ENCODE measurements around the gene MYRFL.

The MYRFL gene

DNA sequence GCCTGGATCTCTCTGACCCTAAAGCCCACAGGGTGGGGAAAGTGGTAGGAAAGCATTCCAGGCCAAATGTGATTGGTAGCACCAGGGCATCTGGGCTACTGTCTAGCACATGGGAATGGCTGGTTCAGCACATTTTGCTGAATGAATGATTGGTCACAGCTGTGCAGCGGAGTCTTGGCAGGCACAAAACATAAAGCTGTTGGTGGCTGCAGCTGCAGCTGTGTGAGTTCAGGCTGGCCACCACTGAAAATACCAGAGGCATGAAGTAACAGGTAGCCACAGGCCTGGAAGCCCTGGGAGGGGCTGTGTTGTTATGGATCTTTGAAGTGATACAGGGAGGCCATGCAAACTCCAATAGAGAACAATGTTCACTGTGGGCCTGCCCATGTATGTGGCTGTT is 72.7 kb downstream of the MYRFL start:
- no peak for DNase-seq (ENCODE audit: low spot score)

DNA sequence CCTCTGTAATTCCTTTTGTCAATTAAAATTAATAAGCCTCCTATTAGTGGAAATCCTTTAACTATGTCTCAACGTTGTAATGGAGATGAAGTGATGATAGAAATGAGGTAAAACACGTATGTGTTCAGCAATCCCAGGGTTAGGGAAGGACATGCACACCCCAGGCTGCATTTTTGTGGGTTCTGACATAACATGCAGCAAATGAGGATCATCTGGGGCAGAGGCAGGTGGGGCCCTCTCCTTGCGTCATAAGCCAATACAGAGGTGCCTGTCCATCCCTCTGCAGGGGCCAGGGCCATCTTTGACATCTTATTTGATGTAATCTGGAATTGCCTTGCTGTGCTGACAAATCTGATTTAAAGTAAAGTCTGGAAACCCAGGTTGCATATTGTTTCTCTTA is 73.2 kb downstream of the MYRFL start:
- DNase-seq (ENCODE audit: low spot score), result no peak

- peak; percentile 43 for DNase-seq (ENCODE audit: low spot score)
Measured at GRCh38 chr12:69900720-69901131, 75.7 kb downstream of the MYRFL start.

GRCh38 chr12:69901221-69901905 is 76.3 kb downstream of the MYRFL start:
- no peak for DNase-seq (ENCODE audit: low spot score)

GRCh38 chr12:69903548-69903947 is 78.5 kb downstream of the MYRFL start:
- DNase-seq (ENCODE audit: low spot score), result no peak

GRCh38 chr12:69904777-69905176 is 79.8 kb downstream of the MYRFL start:
- no peak for DNase-seq (ENCODE audit: low spot score)

- no peak for DNase-seq (ENCODE audit: low spot score)
Measured at GRCh38 chr12:69905801-69906200, 80.8 kb downstream of the MYRFL start.

- no peak for DNase-seq (ENCODE audit: low spot score)
Measured at GRCh38 chr12:69906411-69907216, 81.6 kb downstream of the MYRFL start.

DNA sequence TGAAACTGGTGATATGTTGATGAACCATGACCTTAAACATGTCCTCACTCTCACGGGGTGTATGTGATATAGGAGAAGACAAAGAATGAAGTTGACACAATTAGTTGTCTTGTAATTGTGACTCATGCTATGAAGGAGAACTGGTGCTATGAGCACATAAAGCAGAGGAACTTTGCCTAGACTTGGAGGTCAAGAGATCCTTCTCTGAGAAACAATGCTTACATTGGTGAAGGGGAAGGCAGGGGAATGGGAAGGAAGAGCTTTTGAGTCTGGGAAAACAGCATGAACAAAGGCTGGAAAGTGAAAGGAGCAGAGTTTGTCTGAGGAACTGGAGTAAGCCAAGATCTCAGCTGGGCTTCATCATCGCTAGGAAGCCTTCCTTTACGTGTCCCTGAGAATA is 83.2 kb downstream of the MYRFL start:
- DNase-seq (ENCODE audit: low spot score), result no peak

DNA sequence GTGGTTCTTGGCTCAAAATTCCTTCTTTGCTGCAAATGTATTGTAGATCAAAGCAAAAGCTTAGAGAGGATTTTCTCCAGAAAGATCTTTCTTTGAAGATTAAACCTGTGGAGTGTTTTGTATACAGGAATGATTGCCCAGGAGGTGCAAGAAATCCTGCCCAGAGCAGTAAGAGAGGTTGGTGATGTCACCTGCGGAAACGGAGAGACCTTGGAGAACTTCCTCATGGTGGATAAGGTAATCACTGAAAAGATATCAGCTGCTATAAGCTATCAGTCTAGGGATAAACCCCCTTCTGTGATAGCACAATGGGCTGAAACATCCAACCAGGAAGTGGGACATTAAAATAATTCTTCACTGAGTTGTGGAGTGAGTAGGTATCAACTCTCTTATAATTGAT is 85.7 kb downstream of the MYRFL start:
- no peak for DNase-seq (ENCODE audit: low spot score)

GRCh38 chr12:69913526-69913925 is 88.5 kb downstream of the MYRFL start:
- no peak for DNase-seq (ENCODE audit: low spot score)

DNA sequence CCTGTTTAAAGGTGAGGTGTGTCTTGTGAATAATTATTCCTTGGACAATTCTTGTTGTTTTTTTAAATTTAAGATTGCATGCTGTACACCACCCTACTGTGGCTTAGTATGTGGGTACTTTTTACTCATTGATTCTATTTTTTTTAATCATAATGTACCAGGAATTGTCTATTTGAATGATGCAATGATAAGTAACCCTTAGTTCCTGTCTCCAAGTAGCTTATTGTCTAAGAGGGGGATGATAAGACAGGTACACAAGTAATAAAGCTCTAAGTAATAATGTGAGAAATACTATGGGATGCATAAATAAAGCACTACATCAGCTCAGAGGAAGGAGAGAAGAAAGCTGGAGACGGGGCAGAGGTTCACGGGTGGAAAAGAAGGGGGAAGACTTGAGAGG is 90.9 kb downstream of the MYRFL start:
- no peak for DNase-seq (ENCODE audit: low spot score)

DNA sequence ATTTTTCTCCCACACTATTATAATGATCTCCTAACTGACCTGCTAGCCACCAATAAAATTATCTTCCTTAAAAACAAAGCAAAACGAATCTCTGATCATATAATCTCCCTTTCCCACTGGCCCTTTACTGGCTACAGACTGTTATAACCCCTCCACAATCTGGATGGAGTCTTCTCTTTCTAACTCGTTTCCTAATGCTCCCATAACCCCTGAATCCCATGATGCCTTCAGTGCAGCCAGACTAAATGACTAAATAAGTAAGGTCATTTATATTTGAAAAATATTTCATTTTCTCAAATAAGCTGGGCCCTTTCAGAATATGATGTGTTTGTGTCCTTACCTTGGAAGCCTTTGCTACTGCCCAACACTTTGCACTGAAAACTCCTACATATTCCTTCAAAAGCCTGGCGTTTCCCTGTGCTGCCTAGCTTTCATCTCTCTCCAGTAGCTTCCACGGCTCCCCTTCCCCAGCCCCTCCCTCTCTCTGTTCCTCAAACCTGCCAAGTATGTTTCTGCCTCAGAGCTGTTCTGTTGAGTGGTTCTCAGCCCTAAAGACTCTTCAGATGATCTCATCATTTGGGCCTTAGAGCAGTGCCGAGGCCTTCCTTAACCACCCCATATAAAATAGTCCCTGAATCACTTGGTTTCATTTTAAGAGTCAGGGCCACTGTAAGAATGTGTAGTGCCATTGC is 91.7 kb downstream of the MYRFL start:
- no peak for DNase-seq (ENCODE audit: low spot score)

GRCh38 chr12:69918287-69918686 is 93.3 kb downstream of the MYRFL start:
- no peak for DNase-seq (ENCODE audit: low spot score)

DNA sequence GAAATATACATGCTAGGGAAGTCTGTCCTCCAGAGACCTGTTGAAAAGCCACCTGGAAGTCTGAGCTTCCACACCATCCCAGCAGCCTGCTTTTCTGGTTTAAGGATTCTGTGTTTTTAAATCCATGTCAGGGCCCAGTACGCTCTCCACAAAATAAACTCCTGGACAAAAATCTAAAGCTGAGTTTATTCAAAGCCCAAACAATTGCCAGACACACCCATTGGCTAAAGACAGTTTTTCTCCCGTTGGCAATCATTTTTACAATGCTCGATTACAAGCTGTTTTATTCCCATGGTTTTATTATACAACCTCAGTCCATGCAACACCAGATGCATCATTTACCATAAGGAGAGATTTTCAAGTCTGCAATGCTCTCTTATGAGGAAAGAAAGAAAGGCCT is 94.5 kb downstream of the MYRFL start:
- no peak for DNase-seq (ENCODE audit: low spot score)

DNA sequence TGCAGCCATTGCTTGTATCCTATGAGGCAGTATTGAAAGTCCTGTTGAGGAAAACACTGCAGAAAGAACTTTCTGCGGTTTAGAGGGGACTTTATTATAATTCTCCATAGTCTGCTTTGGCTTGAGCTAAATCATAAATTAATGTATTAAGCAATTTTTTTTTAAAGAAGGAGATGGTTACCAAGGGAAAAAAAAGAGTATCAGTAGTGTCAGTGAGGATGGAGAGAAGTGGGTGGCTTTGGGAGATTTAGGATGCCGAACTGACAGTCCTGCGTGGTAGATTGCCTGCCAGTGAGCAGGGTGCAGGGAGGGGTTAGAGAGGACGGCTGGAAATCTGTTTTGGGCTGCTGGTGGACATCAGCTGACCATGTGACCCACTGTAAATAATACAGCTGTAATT is 96.8 kb downstream of the MYRFL start:
- DNase-seq (ENCODE audit: low spot score), result no peak

DNA sequence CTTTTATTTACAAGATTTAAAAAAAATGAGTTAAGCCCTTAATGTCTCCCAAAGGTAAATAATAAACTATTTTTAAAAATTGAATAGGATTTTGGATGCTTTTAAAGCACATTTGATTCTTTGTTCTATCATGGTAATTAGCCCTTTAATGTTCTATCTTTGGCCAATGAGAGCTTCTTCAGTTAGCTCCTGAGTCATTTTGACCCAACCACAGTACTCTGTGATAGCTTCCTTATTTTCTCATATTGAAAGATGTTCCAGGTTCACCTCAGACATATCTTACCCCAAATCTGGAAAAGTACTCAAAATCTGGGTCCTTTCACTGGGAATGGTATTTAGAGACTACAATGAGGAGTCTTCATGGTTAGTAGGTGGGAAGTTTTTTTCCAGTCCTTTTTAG is 98.0 kb downstream of the MYRFL start:
- no peak for DNase-seq (ENCODE audit: low spot score)

DNA sequence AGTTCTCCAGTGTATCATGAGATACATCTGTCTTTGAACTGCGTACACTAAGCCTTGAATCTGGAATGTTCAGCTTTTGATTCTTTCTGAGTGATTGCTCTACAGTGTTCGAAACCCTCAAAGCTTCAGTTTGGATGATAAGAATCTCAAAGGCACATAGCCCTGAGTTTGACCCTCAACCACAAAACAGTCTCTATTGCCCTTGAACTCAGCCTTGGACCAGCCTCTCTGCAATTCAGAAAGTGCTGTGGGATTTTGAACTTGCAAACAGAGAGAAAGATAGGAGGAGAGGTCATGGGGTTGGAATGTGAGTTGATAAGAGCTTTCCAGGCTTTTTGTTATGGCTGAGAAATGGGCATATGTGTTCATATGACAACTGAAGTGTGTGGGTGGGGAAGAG is 100.3 kb downstream of the MYRFL start:
- no peak for DNase-seq (ENCODE audit: low spot score)

DNA sequence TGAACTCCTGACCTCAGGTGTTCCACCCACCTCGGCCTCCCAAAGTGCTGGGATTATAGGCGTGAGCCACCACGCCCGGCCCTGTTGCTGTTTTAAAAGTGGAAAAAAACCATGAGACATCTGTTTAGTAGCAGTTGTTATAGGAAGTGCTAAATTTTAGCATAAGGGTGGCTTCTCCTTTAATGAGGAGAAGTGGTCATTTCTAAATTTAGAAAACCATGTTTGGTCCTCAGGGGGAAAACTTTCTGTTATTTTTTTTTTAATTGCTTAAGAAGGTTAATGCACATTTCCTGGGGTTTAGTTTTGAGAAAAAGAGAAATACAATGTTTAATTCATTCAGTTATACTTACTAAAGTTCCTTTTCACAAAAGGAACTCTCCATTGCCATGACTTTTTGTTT is 102.1 kb downstream of the MYRFL start:
- DNase-seq (ENCODE audit: low spot score), result no peak

DNA sequence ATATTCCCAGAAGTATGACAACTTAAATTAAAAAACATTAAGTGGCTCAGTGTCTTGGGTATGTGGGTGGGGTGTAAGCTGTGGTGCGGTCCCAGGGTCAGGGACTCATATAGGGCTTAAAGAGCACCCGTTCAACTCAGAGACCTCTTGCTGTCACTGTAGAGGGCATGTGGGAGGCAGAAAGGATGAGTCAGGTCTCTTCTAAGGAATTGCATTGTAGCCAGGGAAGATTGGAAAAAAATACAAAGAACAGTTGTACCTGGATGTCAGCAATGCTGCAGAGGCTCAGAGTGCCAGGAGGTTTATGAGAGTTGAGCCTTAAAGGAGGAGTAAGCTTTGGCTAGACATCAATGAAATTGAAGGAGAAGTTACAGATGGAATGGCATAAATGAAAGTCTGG is 104.1 kb downstream of the MYRFL start:
- DNase-seq (ENCODE audit: low spot score), result no peak

- no peak for DNase-seq (ENCODE audit: low spot score)
Measured at GRCh38 chr12:69929531-69929930, 104.5 kb downstream of the MYRFL start.

GRCh38 chr12:69931569-69931968 is 106.5 kb downstream of the MYRFL start:
- DNase-seq (ENCODE audit: low spot score), result no peak

DNA sequence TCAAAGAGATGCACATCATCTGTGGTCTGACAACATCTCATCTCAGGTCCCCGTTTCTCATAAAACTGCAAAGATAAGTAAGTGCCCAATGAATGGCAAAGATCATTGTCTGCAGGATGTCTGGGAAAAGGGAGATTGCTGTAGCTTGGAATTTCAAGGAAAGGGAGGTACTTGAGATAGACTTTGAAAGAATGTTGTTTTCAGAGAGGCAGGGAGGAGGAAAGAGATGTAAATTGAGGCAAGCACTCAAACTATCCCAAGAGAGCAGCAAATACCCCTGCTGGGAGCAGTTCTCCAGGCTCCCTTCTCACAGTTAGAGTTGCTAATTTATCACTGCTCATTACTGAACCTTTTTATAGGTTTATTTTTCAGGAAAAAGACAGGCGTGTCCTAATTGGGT is 107.1 kb downstream of the MYRFL start:
- no peak for DNase-seq (ENCODE audit: low spot score)

All from CD4-positive, alpha-beta T cell treated with Interleukin-6 at 100 ng/mL for 8 hours (primary cell).